Psoas muscle (tissue), 8 donors: Measurements from ENCODE around the gene SMPD1. TPM values are rescaled to one million over a fixed set of nuclear protein-coding genes. Genes with fewer than 3 reads are reported as not detected.

Experiments
- ATAC-seq, 4 donors: fragments of 200-7000 bp; cut with Tn5 transposase; one replicate each; pipeline ENCODE4 v1.9.1; 2020; ENCODE audit warnings: moderate library complexity in 3 of 4, mild to moderate bottlenecking in 2 of 4
- DNase-seq, 2 donors: peaks; one replicate each; pipeline ENCODE4 v3.0.0-alpha.2; 2020
- H3K27ac ChIP-seq: fragments of 200-600 bp; one replicate; pipeline ENCODE4 v1.8.0; 2022
- H3K27me3 ChIP-seq, 3 donors: fragments of 200-600 bp in 1 of 3; one replicate each; pipeline versions ENCODE4 v1.6.1 to v1.8.0; 2013 to 2022; ENCODE audit warnings: low read length in 2 of 3, mild to moderate bottlenecking in 2 of 3, moderate library complexity in 1 of 3; ENCODE audit not compliant: insufficient read depth in 3 of 3
- H3K36me3 ChIP-seq, 2 donors: fragments of 200-600 bp in 1 of 2; one replicate each; pipeline versions ENCODE4 v1.6.1 to v1.8.0; 2013 to 2022; ENCODE audit warnings: low read depth in 1 of 2, mild to moderate bottlenecking in 1 of 2, moderate library complexity in 1 of 2; ENCODE audit not compliant: insufficient read depth in 1 of 2
- H3K4me1 ChIP-seq: fragments of 200-600 bp; one replicate; pipeline ENCODE4 v1.8.0; 2022
- H3K4me3 ChIP-seq: fragments of 200-600 bp; one replicate; pipeline ENCODE4 v1.8.0; 2022; ENCODE audit warnings: mild to moderate bottlenecking
- H3K9me3 ChIP-seq: fragments of 200-600 bp; one replicate; pipeline ENCODE4 v1.8.0; 2022
- CTCF ChIP-seq: fragments of 200-600 bp; IDR thresholded peaks from one replicate; pipeline ENCODE4 v1.8.0; 2022; ENCODE audit warnings: antibody characterized with exemption
- WGBS, 3 donors: extraction: QIAGEN DNeasy Blood & Tissue Kit; methylation state at CpG; one replicate each; pipeline versions ENCODE4 v1.1.6 to v1.1.7; 2013; 5-methylcytosine and 5-hydroxymethylcytosine counted together
- intact Hi-C, 2 donors: fragments of 100-400 bp; cut with DNase I; formaldehyde crosslinking; loops; one replicate each; pipeline versions ENCODE4 v1.11.0 to v1.14.2; 2022
- polyA plus RNA-seq, 3 donors: library from polyadenylated mRNA; stranded (reverse); fragments of 200-250 nt; gene quantifications; one replicate each; pipeline ENCODE4 v1.2.3, GENCODE V29; 2013
- total RNA-seq, 4 donors: library from RNA; stranded (reverse); fragmentation: NEBNext Ultra II Directional in 2 of 4; extraction: Animal tissue kit (Norgen Biotek cat#: 25700) in 2 of 4; gene quantifications; one replicate each; pipeline versions ENCODE4 v1.2.1 to v1.2.4, GENCODE V29; 2021 to 2023
- donor health status: healthy with polysubstance abuse.
- donor health status: DM: no; HTN: no; CAD: no; lungs with moderate emphysema.
- donor health status: Bipolar disorder and iron deficiency.
- donor health status: healthy.
- donor health status: DM: yes; HTN: yes; CAD: no.
- donor health status: DM: no; HTN: no; CAD: no.
- donor health status: DM: no; HTN: no; CAD: no.
- donor health status: DM: yes; HTN: yes; CAD: no.

The SMPD1 gene
- total and polyA plus RNA-seq, 7 donors: 32.7 to 57.4 (median 37.9) TPM

- Histone ChIP-seq H3K27ac (no peak within 1 kb of the TSS), H3K4me3 (no peak within 1 kb of the TSS), H3K4me1 (no peaks in the 10 kb centered on the region), H3K36me3 (no peaks in the 10 kb centered on the region), H3K27me3 (no peaks in the 10 kb centered on the region), H3K9me3 (no peaks in the 10 kb centered on the region)
- ATAC-seq (no peak), DNase-seq (no peak)
- 63 to 76% (median 63%) methylated on average over 3 of the region's 3 CpGs for WGBS, 3 donors
- intact Hi-C loops: loop anchor here in 1 of 2 donors (2.0 kb wide), 1 partner anchor 66 kb away; no protein-coding TSS in a partner anchor
- no peak for TF ChIP-seq CTCF
Measured at GRCh38 chr11:6440906-6441358, 50.7 kb downstream of the SMPD1 start, which contains the start of gene HPX. HPX (minus strand) TSS chr11:6440987; CDS start chr11:6440963, 24 bp downstream.

- Histone ChIP-seq H3K9me3 (no peaks in the 10 kb centered on the region), H3K4me3 (no peak overlapping the region), H3K36me3 (peaks cover 0 to 3% of the 10 kb centered on the region in 2 donors), H3K27me3 (no peaks in the 10 kb centered on the region), H3K4me1 (no peaks in the 10 kb centered on the region), H3K27ac (no peak overlapping the region)
- TF ChIP-seq CTCF: no peak
- 83 to 90% (median 89%) methylated on average over 4 of the region's 4 CpGs for WGBS, 3 donors
- no peak for DNase-seq
- ATAC-seq: no peak
- intact Hi-C loops: loop anchor here in 1 of 2 donors (2.0 kb wide), 1 partner anchor 62 kb away; no protein-coding TSS in a partner anchor
Measured at GRCh38 chr11:6442441-6442840, 52.2 kb downstream of the SMPD1 start.

GRCh38 chr11:6443269-6444003 is 53.2 kb downstream of the SMPD1 start:
- no peaks in the 10 kb centered on the region for H3K4me1 ChIP-seq
- peaks cover 0 to 11% of the 10 kb centered on the region in 2 donors for H3K36me3 ChIP-seq
- intact Hi-C loops: loop anchor here (1.0 to 2.0 kb wide), 2 partner anchors 63 to 64 kb away; no protein-coding TSS in a partner anchor
- WGBS, 3 donors: 32 to 33% (median 32%) methylated on average over 5 of the region's 5 CpGs
- no peak overlapping the region for H3K27ac ChIP-seq
- no peaks in the 10 kb centered on the region for H3K27me3 ChIP-seq
- H3K4me3 ChIP-seq: no peak overlapping the region
- TF ChIP-seq CTCF: peak; percentile 75
- ATAC-seq (peak; percentile 79 to 92 (median 84)), DNase-seq (peak; percentile 54 to 66)
- H3K9me3 ChIP-seq: no peaks in the 10 kb centered on the region

Other genes with a start within 250 kb of the SMPD1 start
- not detected for gene OR52B2, start 220.1 kb upstream of the SMPD1 start, total RNA-seq
- not detected for gene OR52B2, start 220.1 kb upstream of the SMPD1 start, polyA plus RNA-seq
- gene OR52W1, start 191.2 kb upstream of the SMPD1 start, total RNA-seq: not detected
- gene OR52W1, start 191.2 kb upstream of the SMPD1 start, polyA plus RNA-seq: not detected
- gene C11orf42, start 184.9 kb upstream of the SMPD1 start, total RNA-seq: not detected
- gene C11orf42, start 184.9 kb upstream of the SMPD1 start, polyA plus RNA-seq: not detected
- 10 to 100 TPM in 3 of 4 donors, 1 to 10 TPM in 1; 9.1 to 21.6 (median 15.6) TPM for gene FHIP1B, start 155.8 kb upstream of the SMPD1 start, total RNA-seq
- 10 to 100 TPM; 15.7 to 22.2 (median 20.1) TPM for gene FHIP1B, start 155.8 kb upstream of the SMPD1 start, polyA plus RNA-seq
- not detected for gene CNGA4, start 151.4 kb upstream of the SMPD1 start, total RNA-seq
- under 1 TPM in 2 of 3 donors, not detected in 1; 0.03 to 0.21 TPM for gene CNGA4, start 151.4 kb upstream of the SMPD1 start, polyA plus RNA-seq
- gene CCKBR, start 130.6 kb upstream of the SMPD1 start, total RNA-seq: not detected
- not detected for gene CCKBR, start 130.6 kb upstream of the SMPD1 start, polyA plus RNA-seq
- gene CAVIN3, start 70.0 kb upstream of the SMPD1 start, total RNA-seq: 10 to 100 TPM; 14.2 to 25.5 (median 15.4) TPM
- gene CAVIN3, start 70.0 kb upstream of the SMPD1 start, polyA plus RNA-seq: 10 to 100 TPM; 21.5 to 24.7 (median 23.5) TPM
- 10 to 100 TPM; 36.5 to 53.9 (median 43.0) TPM for gene APBB1, start 28.6 kb downstream of the SMPD1 start, total RNA-seq
- gene APBB1, start 28.6 kb downstream of the SMPD1 start, polyA plus RNA-seq: 10 to 100 TPM; 39.5 to 49.5 (median 42.5) TPM
- under 1 TPM in 3 of 4 donors, not detected in 1; 0.34 to 0.75 (median 0.36) TPM for gene HPX, start 50.5 kb downstream of the SMPD1 start, total RNA-seq
- gene HPX, start 50.5 kb downstream of the SMPD1 start, polyA plus RNA-seq: under 1 TPM; 0.04 to 0.38 (median 0.16) TPM
- gene TRIM3, start 83.5 kb downstream of the SMPD1 start, total RNA-seq: 10 to 100 TPM in 3 of 4 donors, 1 to 10 TPM in 1; 9.6 to 15.3 (median 12.7) TPM
- 10 to 100 TPM; 11.5 to 12.5 (median 12.2) TPM for gene TRIM3, start 83.5 kb downstream of the SMPD1 start, polyA plus RNA-seq
- 10 to 100 TPM in 3 of 4 donors, 1 to 10 TPM in 1; 8.4 to 25.5 (median 15.5) TPM for gene ARFIP2, start 90.9 kb downstream of the SMPD1 start, total RNA-seq
- gene ARFIP2, start 90.9 kb downstream of the SMPD1 start, polyA plus RNA-seq: 10 to 100 TPM; 19.4 to 31.3 (median 21.0) TPM
- 10 to 100 TPM; 12.5 to 25.2 (median 16.1) TPM for gene TIMM10B, start 91.0 kb downstream of the SMPD1 start, total RNA-seq
- 10 to 100 TPM; 13.1 to 32.8 (median 24.7) TPM for gene TIMM10B, start 91.0 kb downstream of the SMPD1 start, polyA plus RNA-seq
- gene DNHD1, start 106.8 kb downstream of the SMPD1 start, total RNA-seq: 1 to 10 TPM; 3.1 to 7.8 (median 3.5) TPM
- 1 to 10 TPM; 2.0 to 9.0 (median 3.4) TPM for gene DNHD1, start 106.8 kb downstream of the SMPD1 start, polyA plus RNA-seq
- 10 to 100 TPM; 11.6 to 18.6 (median 15.5) TPM for gene RRP8, start 213.1 kb downstream of the SMPD1 start, total RNA-seq
- gene RRP8, start 213.1 kb downstream of the SMPD1 start, polyA plus RNA-seq: 10 to 100 TPM; 18.4 to 34.0 (median 26.1) TPM
- 10 to 100 TPM; 68.3 to 96.6 (median 84.3) TPM for gene ILK, start 213.3 kb downstream of the SMPD1 start, total RNA-seq
- 100 to 1,000 TPM in 2 of 3 donors, 10 to 100 TPM in 1; 75.8 to 173 (median 104) TPM for gene ILK, start 213.3 kb downstream of the SMPD1 start, polyA plus RNA-seq
- gene TAF10, start 221.7 kb downstream of the SMPD1 start, total RNA-seq: 100 to 1,000 TPM in 2 of 4 donors, 10 to 100 TPM in 2; 70.4 to 119 (median 99.5) TPM
- gene TAF10, start 221.7 kb downstream of the SMPD1 start, polyA plus RNA-seq: 10 to 100 TPM; 67.0 to 80.3 (median 67.1) TPM
- 10 to 100 TPM; 28.0 to 50.2 (median 35.8) TPM for gene TPP1, start 228.9 kb downstream of the SMPD1 start, total RNA-seq
- gene TPP1, start 228.9 kb downstream of the SMPD1 start, polyA plus RNA-seq: 10 to 100 TPM; 11.8 to 30.0 (median 21.6) TPM